ENCODE results near the gene EPB41L5. TPM values are rescaled to one million over a fixed set of nuclear protein-coding genes. Genes with fewer than 3 reads are reported as not detected.
A peak's percentile ranks its signal among the peaks of the same experiment; 100 is the strongest.

The EPB41L5 gene
- total and polyA plus RNA-seq, 10 donors: 0.97 to 10.5 (median 8.5) TPM

- peaks cover 0 to 40% (median 7%) of the 10 kb centered on the region in 6 donors for H3K36me3 ChIP-seq
- WGBS, 5 donors: 87 to 99% (median 94%) methylated on average over 5 of the region's 5 CpGs
- TF ChIP-seq POLR2AphosphoS5 (IDR thresholded peaks at IDR 0.05): no peak
- no peak for TF ChIP-seq POLR2A (IDR thresholded peaks at IDR 0.05)
- no peak for TF ChIP-seq CTCF (IDR thresholded peaks at IDR 0.05 in 8 of 11, conservative IDR thresholded peaks at IDR 0.05 in 3 of 11)
- no peaks in the 10 kb centered on the region for H3K27me3 ChIP-seq (replicated peaks in 1 of 7)
- no peak overlapping the region for H3K4me3 ChIP-seq
- H3K27ac ChIP-seq: no peak overlapping the region
- intact Hi-C loops (cut with DNase I; ENCODE audit: low total_unique reads): no loop called here
- peaks cover 0 to 6% (median 0%) of the 10 kb centered on the region in 8 donors for H3K9me3 ChIP-seq
- DNase-seq: peak; percentile 66
- H3K4me1 ChIP-seq: peaks cover 5 to 41% (median 31%) of the 10 kb centered on the region in 6 donors
Observed at GRCh38 chr2:120218181-120218580, 205.3 kb downstream of the EPB41L5 start.

DNA sequence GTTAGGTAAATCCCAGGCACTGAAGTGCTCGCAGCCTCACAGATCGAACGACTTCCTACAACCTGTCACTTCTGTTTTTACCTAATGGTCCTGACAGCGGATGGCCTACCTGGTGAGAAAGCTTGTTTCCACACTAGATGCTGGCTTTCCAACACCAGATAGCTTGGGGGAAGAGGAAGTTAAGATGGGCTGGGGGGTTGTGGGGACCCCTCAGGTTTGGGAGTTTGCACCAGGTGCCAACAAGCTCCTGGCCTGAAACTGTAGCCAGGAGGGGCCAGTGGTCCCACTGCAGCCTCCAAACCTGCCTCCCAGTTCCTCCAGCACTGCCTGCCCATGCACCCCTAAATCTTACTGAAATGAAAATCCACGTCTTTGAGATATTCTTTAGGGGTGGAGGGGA lies 206.4 kb downstream of the EPB41L5 start:
- intact Hi-C loops (cut with DNase I; ENCODE audit: low total_unique reads): no loop called here
- peaks cover 9 to 50% (median 39%) of the 10 kb centered on the region in 6 donors for H3K4me1 ChIP-seq
- no peak overlapping the region for H3K4me3 ChIP-seq
- peaks cover 0 to 6% (median 0%) of the 10 kb centered on the region in 8 donors for H3K9me3 ChIP-seq
- TF ChIP-seq POLR2AphosphoS5 (IDR thresholded peaks at IDR 0.05): no peak
- no peak for TF ChIP-seq CTCF (IDR thresholded peaks at IDR 0.05 in 8 of 11, conservative IDR thresholded peaks at IDR 0.05 in 3 of 11)
- TF ChIP-seq POLR2A (IDR thresholded peaks at IDR 0.05): no peak
- H3K27me3 ChIP-seq (replicated peaks in 1 of 7): no peaks in the 10 kb centered on the region
- DNase-seq: peak; percentile 41
- peaks cover 0 to 40% (median 7%) of the 10 kb centered on the region in 6 donors for H3K36me3 ChIP-seq
- H3K27ac ChIP-seq: no peak overlapping the region
- WGBS, 5 donors: 83 to 94% (median 90%) methylated on average over 5 of the region's 5 CpGs

GRCh38 chr2:120219766-120220165 lies 206.9 kb downstream of the EPB41L5 start:
- Histone ChIP-seq H3K4me1 (peaks cover 9 to 55% (median 42%) of the 10 kb centered on the region in 6 donors), H3K36me3 (peaks cover 0 to 40% (median 7%) of the 10 kb centered on the region in 6 donors), H3K9me3 (peaks cover 0 to 6% (median 0%) of the 10 kb centered on the region in 8 donors), H3K27ac (no peak overlapping the region), H3K27me3 (replicated peaks in 1 of 7) (no peaks in the 10 kb centered on the region), H3K4me3 (no peak overlapping the region)
- intact Hi-C loops (cut with DNase I; ENCODE audit: low total_unique reads): no loop called here
- no peak for TF ChIP-seq POLR2AphosphoS5 (IDR thresholded peaks at IDR 0.05)
- 94 to 99% (median 96%) methylated on average over 5 of the region's 5 CpGs for WGBS, 5 donors
- peak; percentile 46 for DNase-seq

DNA sequence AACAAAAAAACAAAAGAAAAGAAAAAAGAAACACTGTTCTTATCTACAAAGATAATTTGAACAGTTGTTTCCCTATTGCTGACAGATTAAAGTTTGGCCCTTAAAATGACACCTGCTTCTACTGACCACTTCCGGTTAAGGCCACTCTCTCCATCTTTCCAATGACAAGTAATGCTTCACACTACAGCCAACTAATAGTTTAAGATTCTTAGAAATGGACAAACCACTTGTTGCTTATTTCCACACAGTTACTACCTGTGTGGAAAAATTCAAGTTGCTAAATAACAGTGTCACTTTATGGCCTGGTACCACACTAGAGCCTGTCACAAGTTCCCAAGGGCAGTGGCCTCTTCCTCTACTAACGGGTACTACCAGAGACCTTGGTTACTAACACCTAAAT lies 207.9 kb downstream of the EPB41L5 start:
- Histone ChIP-seq H3K4me3 (no peak overlapping the region), H3K9me3 (peaks cover 0 to 6% (median 0%) of the 10 kb centered on the region in 8 donors), H3K36me3 (peaks cover 0 to 39% (median 7%) of the 10 kb centered on the region in 6 donors), H3K27ac (peak overlapping the region in 3 of 8 donors; percentile 19 to 44 (median 25)), H3K4me1 (peaks cover 9 to 63% (median 42%) of the 10 kb centered on the region in 6 donors), H3K27me3 (replicated peaks in 1 of 7) (no peaks in the 10 kb centered on the region)
- TF ChIP-seq POLR2AphosphoS5 (IDR thresholded peaks at IDR 0.05) (no peak), CTCF (IDR thresholded peaks at IDR 0.05 in 8 of 11, conservative IDR thresholded peaks at IDR 0.05 in 3 of 11) (no peak), POLR2A (IDR thresholded peaks at IDR 0.05) (no peak)
- WGBS, 5 donors: 47 to 63% (median 55%) methylated on average over 2 of the region's 2 CpGs
- no peak for DNase-seq
- intact Hi-C loops (cut with DNase I; ENCODE audit: low total_unique reads): no loop called here

Measured in spleen (tissue), 11 donors.